GM12892 (cell line): Measurements from ENCODE around the gene MYL7.

Experiments used
- POLR2A ChIP-seq: IDR thresholded peaks from 2 replicates; pipeline ENCODE4 v1.6.1; 2011; ENCODE audit warnings: low read depth, low read length, control low read depth
- POLR2AphosphoS5 ChIP-seq: IDR thresholded peaks from 2 replicates; pipeline ENCODE4 v1.6.1; 2011; ENCODE audit warnings: low read depth, low read length, control low read depth

DNA sequence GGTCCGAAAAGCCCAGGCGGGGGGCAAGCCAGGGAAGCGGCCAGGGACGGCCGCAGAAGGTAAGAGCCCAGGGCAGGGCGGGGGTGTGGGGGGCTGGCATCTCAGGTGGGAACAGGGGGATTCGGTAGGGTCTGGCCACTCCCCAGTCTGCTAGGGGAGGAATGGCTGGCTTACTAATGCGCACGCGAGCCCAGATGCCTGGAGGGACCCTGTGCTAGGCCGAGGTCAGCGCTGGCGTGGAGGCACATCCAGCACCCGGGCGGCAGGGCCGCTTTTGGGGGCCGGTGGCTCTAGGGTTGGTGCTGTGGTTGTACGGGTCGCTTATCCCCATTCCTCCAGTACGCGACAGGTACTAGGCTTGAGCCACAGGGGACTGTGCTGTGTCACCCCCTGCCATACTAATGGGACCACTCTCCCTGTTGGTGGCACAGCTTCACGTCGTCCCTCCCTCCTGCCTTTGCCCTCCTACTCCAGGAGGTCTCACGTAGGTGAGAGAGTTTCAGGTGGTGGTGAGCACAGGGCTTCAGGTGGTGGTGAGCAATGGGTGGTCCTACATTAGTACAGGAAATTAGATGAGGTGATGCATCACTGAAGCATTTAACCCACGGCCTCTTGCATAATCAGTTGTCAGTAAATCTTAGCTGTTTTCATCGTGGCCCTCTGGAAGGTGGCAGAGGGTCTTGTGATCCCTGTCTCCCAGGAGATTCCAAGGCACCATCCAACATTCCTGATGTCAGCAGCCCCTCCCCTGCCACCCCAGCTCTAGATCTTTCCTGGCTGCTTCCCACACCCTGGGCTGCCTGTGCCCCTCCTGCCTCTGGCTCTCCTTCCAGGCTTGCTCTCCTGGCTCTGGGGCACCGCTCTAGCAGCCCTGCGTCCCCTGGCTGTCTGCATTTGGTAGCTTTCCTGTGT is 36.0 kb downstream of the MYL7 start:
- TF ChIP-seq POLR2A: no peak
- TF ChIP-seq POLR2AphosphoS5: no peak
